HepG2 (cell line): ENCODE measurements around the gene BCAM. TPM values are rescaled to one million over a fixed set of nuclear protein-coding genes. Genes with fewer than 3 reads are reported as not detected.
A peak's percentile ranks its signal among the peaks of the same experiment; 100 is the strongest.

Source experiments
- CENPT ChIP-seq: sonication (generic); formaldehyde crosslinking; IDR thresholded peaks from 2 replicates; pipeline ENCODE4 v1.8.0; 2022; ENCODE audit warnings: low read depth, mild to moderate bottlenecking, moderate library complexity, missing genetic modification reagents
- EZH2 ChIP-seq: conservative IDR thresholded peaks from 2 replicates; pipeline ENCODE4 v1.6.1; 2012; ENCODE audit warnings: mild to moderate bottlenecking, low read depth, low read length, moderate library complexity
- FIP1L1 ChIP-seq: fragments of 200-400 bp; formaldehyde crosslinking; IDR thresholded peaks from 2 replicates; pipeline ENCODE4 v1.6.1; 2018; ENCODE audit warnings: low read depth, mild to moderate bottlenecking, low read length, moderate library complexity, borderline replicate concordance; ENCODE audit not compliant: insufficient read depth
- GLI4 ChIP-seq: sonication (generic); formaldehyde crosslinking; IDR thresholded peaks from 2 replicates; pipeline ENCODE4 v1.5.1; 2020; ENCODE audit warnings: missing genetic modification reagents, mild to moderate bottlenecking, moderate library complexity, borderline replicate concordance
- HIC2 ChIP-seq: sonication (generic); formaldehyde crosslinking; IDR thresholded peaks from 2 replicates; pipeline ENCODE4 v1.9.0; 2022; ENCODE audit warnings: low read depth, missing genetic modification reagents
- KMT2A ChIP-seq: sonication (generic); formaldehyde crosslinking; IDR thresholded peaks from 2 replicates; pipeline ENCODE4 v1.4.0; 2020; ENCODE audit warnings: missing genetic modification reagents
- NONO ChIP-seq, 2 experiments: fragments of 450-650 bp in 1 of 2; sonication (generic) in 1 of 2; formaldehyde crosslinking in 1 of 2; IDR thresholded peaks in 1 of 2; conservative IDR thresholded peaks in 1 of 2; 2 replicates each; pipeline versions ENCODE4 v1.6.1 to v1.8.0; 2017 to 2022; ENCODE audit warnings: mild to moderate bottlenecking in 1 of 2, missing genetic modification reagents in 1 of 2, moderate library complexity in 1 of 2
- NR2C2 ChIP-seq: sonication (generic); formaldehyde crosslinking; IDR thresholded peaks from 2 replicates; pipeline ENCODE4 v1.4.0; 2020; ENCODE audit warnings: missing genetic modification reagents, mild to moderate bottlenecking, moderate library complexity, borderline replicate concordance
- RARA ChIP-seq: IDR thresholded peaks from 2 replicates; pipeline ENCODE4 v1.6.1; 2016; ENCODE audit warnings: missing genetic modification reagents, missing compliant biosample characterization
- RXRB ChIP-seq: IDR thresholded peaks from 2 replicates; pipeline ENCODE4 v1.6.1; 2016; ENCODE audit warnings: borderline replicate concordance, missing genetic modification reagents, missing compliant biosample characterization
- TGIF2 ChIP-seq: IDR thresholded peaks from 2 replicates; pipeline ENCODE4 v1.6.1; 2016; ENCODE audit warnings: control low read depth, missing compliant biosample characterization
- ZNF343 ChIP-seq: sonication (generic); formaldehyde crosslinking; IDR thresholded peaks from 2 replicates; pipeline ENCODE4 v1.4.0; 2020; ENCODE audit warnings: mild to moderate bottlenecking, missing genetic modification reagents
- polyA plus RNA-seq, 8 experiments: library from polyadenylated mRNA; depleted of rRNA in 3 of 8; stranded (reverse) in 7 of 8; unstranded in 1 of 8; fragments of >200 nt; fragmentation: Illumina TruSeq in 4 of 8; extraction: Trizol in 4 of 8; gene quantifications; 2 replicates each; pipeline versions ENCODE4 v1.2.1 to v1.2.3, GENCODE V29; 2011 to 2016; ENCODE audit warnings: low read depth in 4 of 8, missing spikeins in 1 of 8, mixed read lengths in 1 of 8; ENCODE audit not compliant: insufficient read depth in 1 of 8
- total RNA-seq, 5 experiments: library from RNA; depleted of rRNA; stranded (reverse); fragments of >200 nt; fragmentation: Illumina TruSeq; extraction: Trizol; gene quantifications; 2 replicates each; pipeline ENCODE4 v1.2.3, GENCODE V29; 2016; ENCODE audit warnings: low read depth in 1 of 5
- TF ChIP-seq, protein P1 (sequence below): sonication (generic); formaldehyde crosslinking; IDR thresholded peaks from 2 replicates; pipeline ENCODE4 v1.4.0; 2020; ENCODE audit warnings: missing genetic modification reagents
- TF ChIP-seq, protein P2 (sequence below): IDR thresholded peaks from 2 replicates; pipeline ENCODE4 v1.6.1; 2016; ENCODE audit warnings: low read depth, missing genetic modification reagents, missing compliant biosample characterization
- TF ChIP-seq, protein P3 (sequence below): sonication (generic); formaldehyde crosslinking; IDR thresholded peaks from 2 replicates; pipeline ENCODE4 v1.8.0; 2022; ENCODE audit warnings: low read depth, missing genetic modification reagents

The BCAM gene
- total and polyA plus RNA-seq, 2 of the 13 experiments (the other 11 are each of a cell fraction or from before 2014, with no cell fraction given) = 51.2 to 62.7 TPM

- TF ChIP-seq, protein P1, sequence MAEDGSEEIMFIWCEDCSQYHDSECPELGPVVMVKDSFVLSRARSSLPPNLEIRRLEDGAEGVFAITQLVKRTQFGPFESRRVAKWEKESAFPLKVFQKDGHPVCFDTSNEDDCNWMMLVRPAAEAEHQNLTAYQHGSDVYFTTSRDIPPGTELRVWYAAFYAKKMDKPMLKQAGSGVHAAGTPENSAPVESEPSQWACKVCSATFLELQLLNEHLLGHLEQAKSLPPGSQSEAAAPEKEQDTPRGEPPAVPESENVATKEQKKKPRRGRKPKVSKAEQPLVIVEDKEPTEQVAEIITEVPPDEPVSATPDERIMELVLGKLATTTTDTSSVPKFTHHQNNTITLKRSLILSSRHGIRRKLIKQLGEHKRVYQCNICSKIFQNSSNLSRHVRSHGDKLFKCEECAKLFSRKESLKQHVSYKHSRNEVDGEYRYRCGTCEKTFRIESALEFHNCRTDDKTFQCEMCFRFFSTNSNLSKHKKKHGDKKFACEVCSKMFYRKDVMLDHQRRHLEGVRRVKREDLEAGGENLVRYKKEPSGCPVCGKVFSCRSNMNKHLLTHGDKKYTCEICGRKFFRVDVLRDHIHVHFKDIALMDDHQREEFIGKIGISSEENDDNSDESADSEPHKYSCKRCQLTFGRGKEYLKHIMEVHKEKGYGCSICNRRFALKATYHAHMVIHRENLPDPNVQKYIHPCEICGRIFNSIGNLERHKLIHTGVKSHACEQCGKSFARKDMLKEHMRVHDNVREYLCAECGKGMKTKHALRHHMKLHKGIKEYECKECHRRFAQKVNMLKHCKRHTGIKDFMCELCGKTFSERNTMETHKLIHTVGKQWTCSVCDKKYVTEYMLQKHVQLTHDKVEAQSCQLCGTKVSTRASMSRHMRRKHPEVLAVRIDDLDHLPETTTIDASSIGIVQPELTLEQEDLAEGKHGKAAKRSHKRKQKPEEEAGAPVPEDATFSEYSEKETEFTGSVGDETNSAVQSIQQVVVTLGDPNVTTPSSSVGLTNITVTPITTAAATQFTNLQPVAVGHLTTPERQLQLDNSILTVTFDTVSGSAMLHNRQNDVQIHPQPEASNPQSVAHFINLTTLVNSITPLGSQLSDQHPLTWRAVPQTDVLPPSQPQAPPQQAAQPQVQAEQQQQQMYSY (CRISPR knock-in tag) = no peak
- TF ChIP-seq NR2C2 (CRISPR knock-in tag) = peak; percentile 16; the same call in 1 of the 2 replicates
- peak; percentile 65 for TF ChIP-seq RARA (CRISPR knock-in tag)
- no peak for TF ChIP-seq GLI4
- no peak for TF ChIP-seq TGIF2 (CRISPR knock-in tag)
- no peak for TF ChIP-seq CENPT
- TF ChIP-seq, protein P2, sequence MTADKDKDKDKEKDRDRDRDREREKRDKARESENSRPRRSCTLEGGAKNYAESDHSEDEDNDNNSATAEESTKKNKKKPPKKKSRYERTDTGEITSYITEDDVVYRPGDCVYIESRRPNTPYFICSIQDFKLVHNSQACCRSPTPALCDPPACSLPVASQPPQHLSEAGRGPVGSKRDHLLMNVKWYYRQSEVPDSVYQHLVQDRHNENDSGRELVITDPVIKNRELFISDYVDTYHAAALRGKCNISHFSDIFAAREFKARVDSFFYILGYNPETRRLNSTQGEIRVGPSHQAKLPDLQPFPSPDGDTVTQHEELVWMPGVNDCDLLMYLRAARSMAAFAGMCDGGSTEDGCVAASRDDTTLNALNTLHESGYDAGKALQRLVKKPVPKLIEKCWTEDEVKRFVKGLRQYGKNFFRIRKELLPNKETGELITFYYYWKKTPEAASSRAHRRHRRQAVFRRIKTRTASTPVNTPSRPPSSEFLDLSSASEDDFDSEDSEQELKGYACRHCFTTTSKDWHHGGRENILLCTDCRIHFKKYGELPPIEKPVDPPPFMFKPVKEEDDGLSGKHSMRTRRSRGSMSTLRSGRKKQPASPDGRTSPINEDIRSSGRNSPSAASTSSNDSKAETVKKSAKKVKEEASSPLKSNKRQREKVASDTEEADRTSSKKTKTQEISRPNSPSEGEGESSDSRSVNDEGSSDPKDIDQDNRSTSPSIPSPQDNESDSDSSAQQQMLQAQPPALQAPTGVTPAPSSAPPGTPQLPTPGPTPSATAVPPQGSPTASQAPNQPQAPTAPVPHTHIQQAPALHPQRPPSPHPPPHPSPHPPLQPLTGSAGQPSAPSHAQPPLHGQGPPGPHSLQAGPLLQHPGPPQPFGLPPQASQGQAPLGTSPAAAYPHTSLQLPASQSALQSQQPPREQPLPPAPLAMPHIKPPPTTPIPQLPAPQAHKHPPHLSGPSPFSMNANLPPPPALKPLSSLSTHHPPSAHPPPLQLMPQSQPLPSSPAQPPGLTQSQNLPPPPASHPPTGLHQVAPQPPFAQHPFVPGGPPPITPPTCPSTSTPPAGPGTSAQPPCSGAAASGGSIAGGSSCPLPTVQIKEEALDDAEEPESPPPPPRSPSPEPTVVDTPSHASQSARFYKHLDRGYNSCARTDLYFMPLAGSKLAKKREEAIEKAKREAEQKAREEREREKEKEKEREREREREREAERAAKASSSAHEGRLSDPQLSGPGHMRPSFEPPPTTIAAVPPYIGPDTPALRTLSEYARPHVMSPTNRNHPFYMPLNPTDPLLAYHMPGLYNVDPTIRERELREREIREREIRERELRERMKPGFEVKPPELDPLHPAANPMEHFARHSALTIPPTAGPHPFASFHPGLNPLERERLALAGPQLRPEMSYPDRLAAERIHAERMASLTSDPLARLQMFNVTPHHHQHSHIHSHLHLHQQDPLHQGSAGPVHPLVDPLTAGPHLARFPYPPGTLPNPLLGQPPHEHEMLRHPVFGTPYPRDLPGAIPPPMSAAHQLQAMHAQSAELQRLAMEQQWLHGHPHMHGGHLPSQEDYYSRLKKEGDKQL (CRISPR knock-in tag) = no peak
- no peak for TF ChIP-seq NONO (IDR thresholded peaks at IDR 0.05)
- TF ChIP-seq NONO (CRISPR knock-in tag; conservative IDR thresholded peaks at IDR 0.05) = peak; percentile 50; the same call in 1 of the 2 replicates
- peak; percentile 49; the same call in 1 of the 2 replicates for TF ChIP-seq KMT2A (CRISPR knock-in tag)
- peak; percentile 41; the same call in 1 of the 2 replicates for TF ChIP-seq RXRB (CRISPR knock-in tag)
- TF ChIP-seq HIC2 (CRISPR knock-in tag) = no peak
- TF ChIP-seq, protein P3, sequence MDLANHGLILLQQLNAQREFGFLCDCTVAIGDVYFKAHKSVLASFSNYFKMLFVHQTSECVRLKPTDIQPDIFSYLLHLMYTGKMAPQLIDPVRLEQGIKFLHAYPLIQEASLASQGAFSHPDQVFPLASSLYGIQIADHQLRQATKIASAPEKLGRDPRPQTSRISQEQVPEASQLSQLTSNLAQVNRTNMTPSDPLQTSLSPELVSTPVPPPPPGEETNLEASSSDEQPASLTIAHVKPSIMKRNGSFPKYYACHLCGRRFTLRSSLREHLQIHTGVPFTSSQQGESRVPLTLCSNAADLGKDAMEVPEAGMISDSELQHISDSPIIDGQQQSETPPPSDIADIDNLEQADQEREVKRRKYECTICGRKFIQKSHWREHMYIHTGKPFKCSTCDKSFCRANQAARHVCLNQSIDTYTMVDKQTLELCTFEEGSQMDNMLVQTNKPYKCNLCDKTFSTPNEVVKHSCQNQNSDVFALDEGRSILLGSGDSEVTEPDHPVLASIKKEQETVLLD (CRISPR knock-in tag) = no peak
- TF ChIP-seq ZNF343 (CRISPR knock-in tag) = no peak
- TF ChIP-seq EZH2 = no peak
- no peak for TF ChIP-seq FIP1L1
These were observed 47.6 kb downstream of the BCAM start (continued) for GRCh38 chr19:44856421-44857083.
